HCT116 (cell line): ENCODE data around the gene ZNF148. TPM values are rescaled to one million over a fixed set of nuclear protein-coding genes. Genes with fewer than 3 reads are reported as not detected.

Experiments
- ATAC-seq: fragments of 200-7000 bp; cut with Tn5 transposase; 2 replicates; pipeline ENCODE4 v1.9.1; 2020; ENCODE audit warnings: mild to moderate bottlenecking, moderate library complexity
- BruUV-seq: library from RNA; stranded (reverse); fragments of 400-500 nt; replicated peaks from 2 replicates; lab custom pipeline; 2021; lab: Mats Ljungman, UMichigan
- CTCF ChIA-PET: fragments of 300-600 bp; sonication (Branson Sonifier 250); formaldehyde crosslinking; loops from one replicate; lab custom pipeline; 2021; ENCODE audit warnings: antibody characterized with exemption; lab: Charles Lee
- POLR2A ChIA-PET: fragments of 300-600, 350-600 bp; sonication (Branson Sonifier 250); formaldehyde crosslinking; loops from one replicate; lab custom pipeline; 2021; ENCODE audit warnings: antibody characterized with exemption; lab: Charles Lee
- RAD21 ChIA-PET, 2 experiments: fragments of 300-600 bp; sonication (Branson Sonifier 250); formaldehyde crosslinking; loops; one replicate each; lab custom pipeline; 2023; ENCODE audit warnings: low total read pairs in 2 of 2; ENCODE audit not compliant: uncharacterized antibody in 2 of 2, unreplicated experiment in 2 of 2, low non-redundant PET in 1 of 2; lab: Charles Lee
- DNase-seq: peaks from one replicate; pipeline ENCODE4 v3.0.0-alpha.2; 2010; ENCODE audit warnings: low read depth, low spot score
- H2AFZ ChIP-seq: fragments of 200-600 bp; shearing (Covaris generic), sonication (generic); 2 replicates; pipeline ENCODE4 v1.6.1; 2017; ENCODE audit warnings: low read depth, mixed run types, mixed read lengths, antibody characterized with exemption, low read length; ENCODE audit not compliant: poor library complexity, severe bottlenecking
- H3K27ac ChIP-seq: 2 replicates; pipeline ENCODE4 v1.5.1; 2012; ENCODE audit warnings: low read depth, low read length
- H3K27me3 ChIP-seq: fragments of 200-600 bp; sonication (generic); 2 replicates; pipeline ENCODE4 v1.6.1; 2016; ENCODE audit warnings: mixed run types, low read length, mixed read lengths; ENCODE audit not compliant: insufficient read depth
- H3K36me3 ChIP-seq, 2 experiments: fragments of 200-500 bp in 1 of 2; fragments of 200-600 bp in 1 of 2; sonication (Bioruptor generic) in 1 of 2; sonication (generic) in 1 of 2; 2 replicates each; pipeline versions ENCODE4 v1.5.1 to v1.6.1; 2014 to 2016; ENCODE audit warnings: low read length in 2 of 2, inconsistent platforms in 1 of 2, mixed read lengths in 1 of 2, mixed run types in 1 of 2; ENCODE audit not compliant: insufficient read depth in 2 of 2, control insufficient read depth in 1 of 2
- H3K4me1 ChIP-seq, 2 experiments: fragments of 200-600 bp in 1 of 2; sonication (generic) in 1 of 2; 2 replicates each; pipeline versions ENCODE4 v1.5.1 to v1.6.1; 2012 to 2017; ENCODE audit warnings: low read length in 2 of 2, inconsistent platforms in 1 of 2, mild to moderate bottlenecking in 1 of 2, mixed read lengths in 1 of 2, mixed run types in 1 of 2, moderate library complexity in 1 of 2; ENCODE audit not compliant: insufficient read depth in 2 of 2, control insufficient read depth in 1 of 2
- H3K4me2 ChIP-seq: fragments of 200-600 bp; sonication (generic); 2 replicates; pipeline ENCODE4 v1.6.1; 2017; ENCODE audit warnings: mixed run types, low read length, mixed read lengths
- H3K4me3 ChIP-seq, 2 experiments: fragments of 200-600 bp in 1 of 2; sonication (generic) in 1 of 2; replicated peaks in 1 of 2; 2 replicates each; pipeline ENCODE4 v1.5.1; 2011 to 2016; ENCODE audit warnings: low read length in 2 of 2, control low read depth in 1 of 2, low read depth in 1 of 2, mild to moderate bottlenecking in 1 of 2, mixed read lengths in 1 of 2, mixed run types in 1 of 2
- H3K79me2 ChIP-seq: fragments of 200-600 bp; sonication (generic); 2 replicates; pipeline ENCODE4 v1.6.1; 2017; ENCODE audit warnings: mild to moderate bottlenecking, mixed run types, low read length, moderate library complexity, mixed read lengths; ENCODE audit not compliant: insufficient read depth
- H3K9ac ChIP-seq: fragments of 200-600 bp; sonication (generic); 2 replicates; pipeline ENCODE4 v1.6.1; 2016; ENCODE audit warnings: low read length, mixed read lengths
- H3K9me2 ChIP-seq: fragments of 200-600 bp; sonication (generic), shearing (Covaris generic); 2 replicates; pipeline ENCODE4 v1.6.1; 2017; ENCODE audit warnings: mixed run types, mild to moderate bottlenecking, moderate library complexity; ENCODE audit not compliant: insufficient read depth
- H3K9me3 ChIP-seq, 2 experiments: fragments of 200-500 bp in 1 of 2; fragments of 200-600 bp in 1 of 2; sonication (Bioruptor generic) in 1 of 2; sonication (generic) in 1 of 2; 2 replicates each; pipeline ENCODE4 v1.6.1; 2014 to 2017; ENCODE audit warnings: low read length in 2 of 2, mixed read lengths in 2 of 2, inconsistent platforms in 1 of 2, low read depth in 1 of 2, mild to moderate bottlenecking in 1 of 2, mixed run types in 1 of 2, moderate library complexity in 1 of 2; ENCODE audit not compliant: control insufficient read depth in 1 of 2, insufficient read depth in 1 of 2
- H4K20me1 ChIP-seq: fragments of 200-600 bp; sonication (generic), shearing (Covaris generic); 2 replicates; pipeline ENCODE4 v1.6.1; 2017; ENCODE audit warnings: mixed run types, mild to moderate bottlenecking, moderate library complexity; ENCODE audit not compliant: insufficient read depth
- CTCF ChIP-seq, 3 experiments: fragments of 200-600 bp in 1 of 3; sonication (generic) in 1 of 3; IDR thresholded peaks in 2 of 3; conservative IDR thresholded peaks in 1 of 3; 2 replicates each; pipeline ENCODE4 v1.5.1; 2012 to 2017; ENCODE audit warnings: low read depth in 2 of 3, low read length in 2 of 3, antibody characterized with exemption in 1 of 3, borderline replicate concordance in 1 of 3, control low read depth in 1 of 3, mild to moderate bottlenecking in 1 of 3, mixed read lengths in 1 of 3, mixed run types in 1 of 3, moderate library complexity in 1 of 3; ENCODE audit not compliant: insufficient read depth in 1 of 3
- ELF1 ChIP-seq: IDR thresholded peaks from 2 replicates; pipeline ENCODE4 v1.6.1; 2012; ENCODE audit warnings: low read depth, borderline replicate concordance
- EZH2phosphoT487 ChIP-seq: fragments of 200-600 bp; IDR thresholded peaks from 2 replicates; pipeline ENCODE4 v1.6.1; 2018; ENCODE audit warnings: antibody characterized with exemption, borderline replicate concordance
- FOSL1 ChIP-seq: IDR thresholded peaks from 2 replicates; pipeline ENCODE4 v1.6.1; 2012; ENCODE audit warnings: low read depth
- JUND ChIP-seq: IDR thresholded peaks from 2 replicates; pipeline ENCODE4 v1.6.1; 2012
- POLR2A ChIP-seq: IDR thresholded peaks from 2 replicates; pipeline ENCODE4 v1.7.0; 2011; ENCODE audit warnings: borderline replicate concordance; ENCODE audit not compliant: insufficient read depth, insufficient read length; ENCODE audit errors: extremely low read depth
- RAD21 ChIP-seq: IDR thresholded peaks from 2 replicates; pipeline ENCODE4 v1.6.1; 2012; ENCODE audit warnings: low read depth, mild to moderate bottlenecking
- SIN3A ChIP-seq: IDR thresholded peaks from 2 replicates; pipeline ENCODE4 v1.6.1; 2012; ENCODE audit warnings: low read depth
- SRF ChIP-seq: IDR thresholded peaks from 2 replicates; pipeline ENCODE4 v1.6.1; 2012; ENCODE audit warnings: low read depth
- ZFX ChIP-seq: fragments of 450-650 bp; IDR thresholded peaks from 2 replicates; pipeline ENCODE4 v1.6.1; 2017
- ZNF274 ChIP-seq: fragments of 200-500 bp; sonication (Bioruptor generic); IDR thresholded peaks from 2 replicates; pipeline ENCODE4 v1.6.1; 2014; ENCODE audit warnings: mild to moderate bottlenecking, low read depth, low read length, inconsistent platforms
- intact Hi-C: fragments of 100-400 bp; cut with micrococcal nuclease; formaldehyde crosslinking; loops from 2 replicates; pipeline ENCODE4 v1.10.0; 2022
- total RNA-seq: library from RNA; stranded (reverse); gene quantifications from one replicate; pipeline ENCODE4 v1.2.1, GENCODE V29; 2021; ENCODE audit not compliant: unreplicated experiment
- TF ChIP-seq, protein P1 (sequence below): IDR thresholded peaks from 2 replicates; pipeline ENCODE4 v1.6.1; 2011; ENCODE audit warnings: mild to moderate bottlenecking, low read length, moderate library complexity; ENCODE audit not compliant: insufficient replicate concordance; ENCODE audit errors: extremely low read depth
- TF ChIP-seq, protein P2 (sequence below): IDR thresholded peaks from 2 replicates; pipeline ENCODE4 v1.6.1; 2012; ENCODE audit warnings: low read depth

Gene ZNF148
- total RNA-seq, 1 experiment from 2014 or later, result 35.0 TPM

DNA sequence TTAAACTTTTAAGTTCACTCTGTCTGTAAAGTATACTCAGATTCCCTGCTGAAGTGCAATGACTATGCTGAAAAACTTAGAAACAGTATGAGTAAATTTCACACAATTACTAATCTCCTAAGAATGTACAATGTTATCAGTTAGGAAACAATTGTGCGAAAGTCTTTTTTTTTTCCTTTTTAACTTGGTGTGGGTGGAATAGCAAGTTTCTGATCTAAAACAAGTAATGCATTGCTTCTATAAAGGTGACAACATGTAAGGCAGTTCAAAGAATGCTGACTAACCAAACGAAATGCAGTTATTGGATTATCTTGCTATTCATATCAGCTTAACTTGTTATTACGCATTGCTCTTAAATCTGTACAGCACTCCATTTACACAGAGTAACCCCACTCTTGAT, 143.2 kb downstream of the ZNF148 start:
- POLR2A ChIA-PET, result interaction anchor here (1.0 kb wide), 1 partner anchor 16 kb away, joined by 3 read pairs; no protein-coding TSS in a partner anchor
- H3K27me3 ChIP-seq, result no peaks in the 10 kb centered on the region
- DNase-seq, result no peak
- no peak overlapping the region for H3K4me2 ChIP-seq
- no peak overlapping the region for H2AFZ ChIP-seq
- H3K36me3 ChIP-seq, result peaks cover 4% of the 10 kb centered on the region in 2 experiments; a peak in 3 of 4 replicates
- H4K20me1 ChIP-seq, result no peaks in the 10 kb centered on the region
- no peak overlapping the region for H3K4me3 ChIP-seq
- no peaks in the 10 kb centered on the region for H3K9me2 ChIP-seq
- TF ChIP-seq CTCF (IDR thresholded peaks at IDR 0.05 in 2 of 3, conservative IDR thresholded peaks at IDR 0.05 in 1 of 3; ENCODE audit: borderline replicate concordance in 1 of 3, insufficient read depth in 1 of 3, low read depth in 2 of 3, low read length in 2 of 3), result no peak
- TF ChIP-seq SIN3A, result no peak
- 0 out of 2 replicates have a peak, but pooled peaks have one; percentile 9 for TF ChIP-seq FOSL1
- RAD21 ChIA-PET, result no interaction called here
- CTCF ChIA-PET, result no interaction called here
- H3K27ac ChIP-seq, result no peak overlapping the region
- intact Hi-C loops, result no loop called here
- H3K9ac ChIP-seq, result no peak overlapping the region
- H3K79me2 ChIP-seq, result no peaks in the 10 kb centered on the region
- no peaks in the 10 kb centered on the region for H3K4me1 ChIP-seq
- no TSS peak for BruUV-seq
- no peaks in the 10 kb centered on the region for H3K9me3 ChIP-seq
- no peak for ATAC-seq

GRCh38 chr3:125229707-125230106, 145.4 kb downstream of the ZNF148 start:
- Histone ChIP-seq H3K9ac (no peak overlapping the region), H3K9me3 (no peaks in the 10 kb centered on the region), H3K79me2 (no peaks in the 10 kb centered on the region), H3K27ac (no peak overlapping the region), H3K4me3 (no peak overlapping the region), H3K4me2 (no peak overlapping the region), H4K20me1 (no peaks in the 10 kb centered on the region), H2AFZ (no peak overlapping the region), H3K4me1 (no peaks in the 10 kb centered on the region), H3K9me2 (no peaks in the 10 kb centered on the region), H3K27me3 (no peaks in the 10 kb centered on the region), H3K36me3 (peaks cover 4% of the 10 kb centered on the region in 2 experiments; a peak in 3 of 4 replicates)
- CTCF ChIA-PET, result no interaction called here
- no TSS peak for BruUV-seq
- POLR2A ChIA-PET, result no interaction called here
- DNase-seq, result no peak
- RAD21 ChIA-PET, result no interaction called here
- ATAC-seq, result no peak
- intact Hi-C loops, result no loop called here
- TF ChIP-seq, protein P1, sequence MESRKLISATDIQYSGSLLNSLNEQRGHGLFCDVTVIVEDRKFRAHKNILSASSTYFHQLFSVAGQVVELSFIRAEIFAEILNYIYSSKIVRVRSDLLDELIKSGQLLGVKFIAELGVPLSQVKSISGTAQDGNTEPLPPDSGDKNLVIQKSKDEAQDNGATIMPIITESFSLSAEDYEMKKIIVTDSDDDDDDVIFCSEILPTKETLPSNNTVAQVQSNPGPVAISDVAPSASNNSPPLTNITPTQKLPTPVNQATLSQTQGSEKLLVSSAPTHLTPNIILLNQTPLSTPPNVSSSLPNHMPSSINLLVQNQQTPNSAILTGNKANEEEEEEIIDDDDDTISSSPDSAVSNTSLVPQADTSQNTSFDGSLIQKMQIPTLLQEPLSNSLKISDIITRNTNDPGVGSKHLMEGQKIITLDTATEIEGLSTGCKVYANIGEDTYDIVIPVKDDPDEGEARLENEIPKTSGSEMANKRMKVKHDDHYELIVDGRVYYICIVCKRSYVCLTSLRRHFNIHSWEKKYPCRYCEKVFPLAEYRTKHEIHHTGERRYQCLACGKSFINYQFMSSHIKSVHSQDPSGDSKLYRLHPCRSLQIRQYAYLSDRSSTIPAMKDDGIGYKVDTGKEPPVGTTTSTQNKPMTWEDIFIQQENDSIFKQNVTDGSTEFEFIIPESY, result no peak
- TF ChIP-seq JUND, result no peak
- TF ChIP-seq, protein P2, sequence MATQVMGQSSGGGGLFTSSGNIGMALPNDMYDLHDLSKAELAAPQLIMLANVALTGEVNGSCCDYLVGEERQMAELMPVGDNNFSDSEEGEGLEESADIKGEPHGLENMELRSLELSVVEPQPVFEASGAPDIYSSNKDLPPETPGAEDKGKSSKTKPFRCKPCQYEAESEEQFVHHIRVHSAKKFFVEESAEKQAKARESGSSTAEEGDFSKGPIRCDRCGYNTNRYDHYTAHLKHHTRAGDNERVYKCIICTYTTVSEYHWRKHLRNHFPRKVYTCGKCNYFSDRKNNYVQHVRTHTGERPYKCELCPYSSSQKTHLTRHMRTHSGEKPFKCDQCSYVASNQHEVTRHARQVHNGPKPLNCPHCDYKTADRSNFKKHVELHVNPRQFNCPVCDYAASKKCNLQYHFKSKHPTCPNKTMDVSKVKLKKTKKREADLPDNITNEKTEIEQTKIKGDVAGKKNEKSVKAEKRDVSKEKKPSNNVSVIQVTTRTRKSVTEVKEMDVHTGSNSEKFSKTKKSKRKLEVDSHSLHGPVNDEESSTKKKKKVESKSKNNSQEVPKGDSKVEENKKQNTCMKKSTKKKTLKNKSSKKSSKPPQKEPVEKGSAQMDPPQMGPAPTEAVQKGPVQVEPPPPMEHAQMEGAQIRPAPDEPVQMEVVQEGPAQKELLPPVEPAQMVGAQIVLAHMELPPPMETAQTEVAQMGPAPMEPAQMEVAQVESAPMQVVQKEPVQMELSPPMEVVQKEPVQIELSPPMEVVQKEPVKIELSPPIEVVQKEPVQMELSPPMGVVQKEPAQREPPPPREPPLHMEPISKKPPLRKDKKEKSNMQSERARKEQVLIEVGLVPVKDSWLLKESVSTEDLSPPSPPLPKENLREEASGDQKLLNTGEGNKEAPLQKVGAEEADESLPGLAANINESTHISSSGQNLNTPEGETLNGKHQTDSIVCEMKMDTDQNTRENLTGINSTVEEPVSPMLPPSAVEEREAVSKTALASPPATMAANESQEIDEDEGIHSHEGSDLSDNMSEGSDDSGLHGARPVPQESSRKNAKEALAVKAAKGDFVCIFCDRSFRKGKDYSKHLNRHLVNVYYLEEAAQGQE, result no peak
- no peak for TF ChIP-seq ELF1
- TF ChIP-seq RAD21, result no peak
- no peak for TF ChIP-seq FOSL1
- TF ChIP-seq ZFX, result no peak
- TF ChIP-seq ZNF274, result no peak
- no peak for TF ChIP-seq EZH2phosphoT487
- TF ChIP-seq POLR2A, result no peak
- TF ChIP-seq SRF, result no peak
